Right renal pelvis (tissue), 4 donors: Measurements from ENCODE around the gene GBP5. TPM values are rescaled to one million over a fixed set of nuclear protein-coding genes. Genes with fewer than 3 reads are reported as not detected.
"Not testable (repeated sequence)": the region's sequence is repeated elsewhere in the genome, so short reads cannot be mapped to it uniquely, and the experiment has no call there.

ENCODE experiments used
- DNase-seq, 4 donors: peaks; one replicate each; pipeline ENCODE4 v3.0.0-alpha.2; 2013; ENCODE audit warnings: low read depth in 4 of 4, low spot score in 3 of 4, missing footprints in 1 of 4
- polyA plus RNA-seq, 4 donors: library from polyadenylated mRNA; unstranded; fragments of 120-200 nt; gene quantifications; one replicate each; pipeline ENCODE4 v1.2.1, GENCODE V29; 2013; ENCODE audit not compliant: insufficient read length in 4 of 4

The GBP5 gene
- polyA plus RNA-seq, 4 donors, result 0.18 to 0.61 (median 0.34) TPM

DNA sequence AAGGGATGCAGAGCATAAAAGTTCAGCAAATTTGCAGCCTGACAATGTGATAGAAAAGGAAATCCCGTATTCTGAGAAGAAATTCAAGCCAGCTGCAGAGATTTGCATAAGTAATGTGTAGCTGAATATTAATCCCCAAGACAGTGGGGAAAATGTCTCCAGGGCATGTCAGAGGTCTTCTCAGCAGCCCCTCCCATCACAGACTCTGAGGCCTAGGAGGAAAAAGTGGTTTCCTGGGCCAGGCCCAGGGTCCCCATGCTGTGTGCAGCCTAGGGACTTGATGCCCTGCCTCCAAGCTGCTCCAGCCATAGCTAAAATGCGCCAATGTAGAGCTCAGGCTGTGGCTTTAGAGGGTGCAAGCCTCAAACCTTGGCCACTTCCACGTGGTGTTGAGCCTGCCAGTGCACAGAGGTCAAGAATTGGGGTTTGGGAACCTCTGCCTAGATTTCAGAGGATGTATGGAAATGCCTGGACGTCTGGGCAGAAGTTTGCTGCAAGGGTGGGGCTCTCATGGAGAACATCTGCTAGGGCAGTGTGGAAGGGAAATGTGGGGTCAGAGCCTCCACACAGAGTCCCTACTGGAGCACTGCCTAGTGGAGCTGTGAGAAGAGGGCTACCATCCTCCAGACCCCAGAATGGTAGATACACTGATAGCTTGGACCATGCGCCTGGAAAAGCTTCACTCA lies 11.6 kb upstream of the GBP5 start:
- not testable (repeated sequence) for DNase-seq

DNA sequence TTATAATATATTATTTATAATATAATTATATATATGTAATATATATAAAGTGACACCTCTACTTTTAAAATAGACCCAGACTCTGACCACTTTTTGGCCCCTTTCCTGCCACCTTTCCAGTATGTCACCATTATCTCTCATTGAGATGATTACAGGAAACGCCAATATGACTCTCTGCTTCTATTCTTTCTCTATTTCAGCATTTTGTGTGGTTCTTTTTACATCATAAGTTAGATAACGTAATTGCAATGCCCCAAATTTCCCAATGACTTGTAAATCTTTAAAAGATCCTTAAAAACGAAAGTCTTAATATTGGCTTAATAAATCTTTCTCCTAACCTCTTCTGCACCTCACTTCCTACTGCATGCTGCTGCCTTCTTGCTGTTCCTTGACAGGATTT lies 8.1 kb upstream of the GBP5 start:
- no peak for DNase-seq

DNA sequence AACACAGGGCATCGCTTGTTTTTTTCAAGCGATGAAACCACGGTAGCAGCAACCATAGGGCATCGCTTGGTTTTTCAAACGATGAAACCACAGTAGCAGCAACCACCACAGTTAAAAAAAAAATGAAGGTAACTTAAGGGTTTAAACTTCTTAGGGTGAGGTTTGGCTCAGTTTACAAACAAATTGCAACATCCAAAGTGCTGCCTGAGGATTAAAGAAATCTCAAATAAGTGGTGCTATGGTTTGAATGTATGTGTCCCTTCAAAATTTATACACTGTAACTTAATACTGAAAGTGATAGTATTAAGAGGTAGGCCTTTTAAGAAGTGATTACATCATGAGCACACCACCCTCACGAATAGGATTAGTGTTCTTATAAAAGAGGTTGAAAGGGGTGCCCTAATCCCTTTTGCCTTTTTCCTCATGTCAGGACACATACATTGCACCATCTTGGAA lies 6.4 kb upstream of the GBP5 start:
- DNase-seq, result no peak

DNA sequence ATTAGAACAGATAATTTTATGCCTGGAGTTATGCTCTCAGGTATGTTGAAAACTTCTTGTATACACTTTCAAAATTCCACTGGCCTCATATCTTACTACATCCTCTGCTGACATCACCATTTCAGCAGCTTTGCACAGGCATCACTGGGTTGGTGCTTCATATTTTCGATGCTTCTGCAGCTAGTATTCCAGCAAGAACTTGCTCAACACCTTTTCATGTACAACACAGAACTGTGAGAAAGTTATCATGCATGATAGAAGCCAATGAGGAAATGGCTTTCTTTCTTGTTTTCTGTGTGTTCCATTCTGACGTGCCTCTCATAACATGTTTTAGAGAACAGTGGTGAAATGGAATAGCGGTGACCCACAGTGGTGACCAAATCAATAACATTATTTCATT lies 5.1 kb upstream of the GBP5 start:
- no peak for DNase-seq

DNA sequence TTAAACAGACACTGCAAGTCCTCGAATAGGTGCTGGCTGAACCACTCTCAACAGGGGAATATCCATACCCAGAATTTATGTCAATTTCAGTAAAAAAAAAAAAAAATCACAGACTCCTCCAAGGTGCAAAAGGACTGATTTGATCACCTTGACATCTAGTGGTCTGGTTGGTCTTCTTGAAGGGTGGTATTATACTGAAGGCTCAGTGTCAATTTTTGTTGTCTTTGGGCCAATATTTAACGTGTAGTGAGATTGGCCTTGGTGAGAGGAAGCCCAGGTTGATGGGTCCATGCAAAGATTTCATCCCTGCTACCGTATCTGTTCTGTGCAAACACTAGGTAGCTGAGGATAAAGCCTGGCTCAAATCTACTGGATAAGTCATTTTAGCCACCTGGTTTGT lies 4.0 kb upstream of the GBP5 start:
- DNase-seq, result no peak

DNA sequence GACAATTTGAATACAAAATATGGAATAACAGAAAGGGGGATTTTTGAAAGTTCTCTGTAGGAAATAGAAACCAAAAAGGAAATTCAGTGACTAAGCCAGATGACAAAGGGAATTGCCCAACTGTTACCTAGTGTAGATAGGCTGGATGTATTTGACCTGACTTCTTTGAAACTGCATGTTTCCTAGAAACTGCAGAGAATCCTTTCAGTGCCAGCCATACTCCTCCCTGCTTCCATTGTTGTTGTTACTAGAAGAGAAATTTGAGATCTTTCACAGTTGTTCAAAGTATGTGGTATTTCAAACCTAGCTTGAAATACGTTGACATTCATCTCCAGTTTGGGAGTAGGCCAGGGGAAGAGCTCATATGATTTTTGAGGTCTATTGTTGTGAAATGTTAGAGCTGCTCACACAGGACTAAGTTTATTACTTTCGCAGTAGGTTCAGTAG lies 1.8 kb upstream of the GBP5 start:
- DNase-seq, result no peak

DNA sequence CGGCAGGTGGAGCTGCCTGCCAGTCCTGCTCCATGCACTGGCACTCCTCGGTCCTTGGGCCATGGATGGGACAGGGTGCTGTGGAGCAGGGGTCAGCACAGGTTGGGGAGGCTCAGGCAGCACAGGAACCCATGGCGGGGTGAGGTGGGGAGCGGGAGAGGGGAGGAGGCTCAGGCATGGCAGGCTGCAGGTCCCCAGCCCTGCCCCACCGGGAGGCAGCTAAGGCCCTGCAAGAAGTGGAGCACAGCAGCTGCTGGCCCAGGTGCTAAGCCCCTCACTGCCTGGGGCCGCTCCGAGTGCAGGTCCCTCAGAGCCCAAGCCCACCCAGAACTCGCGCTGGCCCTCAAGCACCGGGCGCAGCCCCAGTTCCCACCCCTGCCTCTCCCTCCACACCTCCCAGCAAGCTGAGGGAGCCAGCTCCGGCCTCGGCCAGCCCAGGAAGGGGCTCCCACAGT lies 691 bp upstream of the GBP5 start:
- DNase-seq, result no peak

DNA sequence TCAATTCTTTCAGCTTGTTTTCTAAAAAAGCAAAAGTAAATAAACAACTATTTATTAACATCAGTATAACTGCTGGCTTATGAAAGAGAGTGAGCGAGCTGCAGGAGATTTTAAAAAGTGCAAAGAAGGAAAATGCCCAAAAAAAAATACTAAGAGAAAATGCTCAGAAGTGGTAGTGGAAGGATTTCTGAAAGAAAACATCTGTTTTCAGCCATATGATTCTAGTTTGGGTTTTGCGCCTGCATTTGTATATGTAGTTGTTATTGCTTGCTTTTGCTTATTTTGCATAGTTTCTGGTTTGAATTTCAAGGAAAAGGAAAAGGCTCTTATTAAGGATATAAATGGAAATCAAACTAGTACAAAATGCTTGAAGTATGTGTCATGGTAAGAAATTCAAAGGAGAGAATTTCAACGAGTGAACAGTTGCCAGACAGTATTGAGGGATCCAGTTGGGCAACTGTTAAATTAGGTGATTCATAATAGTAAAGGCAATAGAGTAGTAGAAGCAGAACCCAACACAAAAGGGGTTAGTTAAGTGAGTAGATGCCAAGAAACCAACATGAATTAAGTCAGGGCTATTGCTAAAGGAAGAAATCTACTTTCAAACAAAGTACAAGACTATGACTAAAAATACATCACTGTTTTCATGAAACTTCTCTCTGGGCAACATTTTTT lies 1.2 kb downstream of the GBP5 start:
- DNase-seq, result no peak

DNA sequence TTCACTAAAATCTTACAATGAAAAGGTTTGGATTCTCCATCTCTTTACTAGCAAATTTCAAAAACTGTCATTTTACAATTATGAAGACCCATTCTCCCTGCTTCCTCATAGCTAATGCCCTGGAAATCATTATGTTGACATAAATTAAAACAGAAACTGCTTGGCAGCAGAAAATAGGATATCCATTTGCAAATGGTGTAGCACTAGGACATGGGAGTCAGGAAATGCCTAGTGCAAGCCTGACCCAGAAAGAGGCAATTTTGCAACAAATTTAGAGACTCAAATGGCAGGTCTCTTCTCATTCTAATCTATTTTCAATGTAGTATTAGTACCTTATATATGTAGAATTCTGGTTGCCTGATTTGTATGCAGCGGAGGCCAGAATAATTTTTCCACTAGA lies 2.2 kb downstream of the GBP5 start:
- DNase-seq, result no peak

DNA sequence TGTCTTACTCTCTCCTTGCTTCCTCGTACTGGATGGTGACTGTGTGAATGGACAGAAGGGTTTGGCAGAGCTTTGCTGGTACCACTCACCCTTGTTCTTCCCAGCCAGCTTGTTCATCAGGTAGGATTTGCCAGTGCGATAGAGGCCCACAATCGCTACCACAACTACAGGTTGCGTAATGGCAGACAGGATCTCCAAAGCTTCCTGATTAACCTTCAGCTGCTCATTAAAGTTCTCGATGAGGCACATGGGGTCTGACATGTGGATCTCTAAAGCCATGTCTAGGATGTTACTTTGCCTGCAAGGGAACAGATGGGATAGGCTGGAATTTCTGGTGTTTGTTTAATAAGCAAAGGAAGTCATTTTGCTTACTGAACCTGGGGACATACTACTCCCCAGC lies 3.4 kb downstream of the GBP5 start:
- DNase-seq, result no peak

DNA sequence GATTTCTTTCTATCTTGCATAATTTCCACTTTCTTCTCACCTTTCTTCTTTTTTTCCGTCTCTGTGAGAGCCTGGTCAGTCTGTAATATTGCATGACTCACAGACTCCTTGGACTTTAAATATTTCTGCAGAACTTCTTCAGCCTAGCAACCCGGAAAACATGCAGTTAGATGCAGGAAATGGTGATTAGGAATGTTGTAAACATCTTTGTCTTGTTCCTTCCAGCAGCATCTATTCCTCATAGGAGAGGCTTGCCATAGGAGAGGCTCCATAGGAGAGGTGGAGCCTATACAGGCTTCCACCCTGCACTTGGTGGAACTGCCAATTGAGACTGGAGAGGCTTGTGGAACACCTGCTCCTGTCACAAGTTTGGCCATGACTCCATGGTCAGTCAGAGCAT lies 10.0 kb downstream of the GBP5 start:
- no peak for DNase-seq

DNA sequence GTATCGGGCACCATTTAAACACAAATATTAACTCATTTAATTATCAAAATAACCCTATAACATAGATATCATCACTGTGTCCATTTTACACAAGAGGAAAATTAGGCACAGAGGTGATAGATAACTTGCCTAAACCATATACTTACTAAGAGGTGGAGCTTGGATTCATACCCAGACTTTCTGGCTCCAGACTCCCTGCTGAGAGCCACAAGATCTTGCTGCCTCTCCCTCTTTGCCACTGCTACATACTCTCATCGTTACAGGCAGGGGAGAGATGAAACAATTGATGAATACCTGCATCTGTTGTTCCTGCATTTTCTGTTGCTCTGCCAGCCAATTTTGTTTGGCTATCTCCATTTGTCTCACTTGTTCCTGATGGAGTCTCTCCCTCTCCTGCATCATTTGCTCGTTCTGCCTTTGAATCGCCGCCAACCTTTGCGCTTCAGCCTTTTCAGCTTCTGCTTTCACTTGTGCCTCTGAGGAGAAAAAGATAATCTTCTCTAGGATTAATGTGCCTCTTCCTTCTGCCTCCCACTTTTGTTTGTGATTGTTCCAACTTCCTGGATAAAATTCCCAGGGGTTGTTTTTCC lies 10.6 kb downstream of the GBP5 start:
- DNase-seq, result no peak

DNA sequence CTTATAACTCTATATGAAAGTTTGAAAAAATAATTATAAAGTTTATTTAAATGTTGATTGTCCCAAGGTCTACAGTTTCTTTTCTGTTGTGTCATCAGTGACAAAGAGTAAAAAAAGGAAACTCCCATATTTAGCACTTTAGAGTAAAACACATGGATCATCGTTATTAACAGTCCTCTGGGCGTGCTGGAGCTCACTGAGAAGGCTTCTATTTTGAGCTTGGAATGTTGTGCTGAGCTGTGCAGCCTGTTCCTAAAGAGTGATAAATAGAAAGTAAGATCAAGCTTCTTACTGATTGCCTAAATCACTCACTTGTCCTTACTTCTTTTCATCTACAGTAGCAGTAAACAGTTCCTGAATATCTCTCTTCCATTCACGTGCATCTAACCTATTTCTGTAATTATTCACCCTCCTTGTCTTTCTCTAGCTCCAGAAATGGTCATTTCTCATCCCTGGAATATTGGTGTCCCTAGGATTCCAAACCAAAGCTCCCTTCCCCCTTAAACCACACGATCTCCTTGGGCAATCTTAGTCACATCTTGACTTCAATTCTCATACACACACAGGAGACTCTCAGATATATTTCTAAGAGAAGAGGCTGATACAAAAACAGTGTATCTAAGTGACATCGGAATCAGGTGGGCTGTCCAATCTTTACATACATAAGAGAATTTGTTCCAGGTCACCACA lies 11.9 kb downstream of the GBP5 start:
- DNase-seq, result no peak

DNA sequence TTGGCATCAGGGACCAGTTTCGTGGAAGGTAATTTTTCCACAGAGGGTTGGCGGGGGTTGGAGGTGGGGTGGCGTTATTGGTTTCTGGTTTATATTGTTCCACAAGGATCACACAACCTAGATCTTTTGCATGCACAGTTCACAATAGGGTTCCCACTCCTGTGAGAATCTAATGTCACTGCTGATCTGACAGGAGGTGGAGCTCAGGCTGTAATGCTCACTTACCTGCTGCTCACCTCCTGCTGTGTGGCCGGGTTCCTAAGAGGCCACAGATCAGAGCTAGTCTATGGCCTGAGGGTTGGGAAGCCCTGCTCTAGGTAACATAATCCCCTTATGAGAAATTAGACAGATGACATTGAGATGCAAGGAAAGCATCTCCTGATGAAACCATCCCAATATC lies 12.6 kb downstream of the GBP5 start:
- DNase-seq, result no peak

DNA sequence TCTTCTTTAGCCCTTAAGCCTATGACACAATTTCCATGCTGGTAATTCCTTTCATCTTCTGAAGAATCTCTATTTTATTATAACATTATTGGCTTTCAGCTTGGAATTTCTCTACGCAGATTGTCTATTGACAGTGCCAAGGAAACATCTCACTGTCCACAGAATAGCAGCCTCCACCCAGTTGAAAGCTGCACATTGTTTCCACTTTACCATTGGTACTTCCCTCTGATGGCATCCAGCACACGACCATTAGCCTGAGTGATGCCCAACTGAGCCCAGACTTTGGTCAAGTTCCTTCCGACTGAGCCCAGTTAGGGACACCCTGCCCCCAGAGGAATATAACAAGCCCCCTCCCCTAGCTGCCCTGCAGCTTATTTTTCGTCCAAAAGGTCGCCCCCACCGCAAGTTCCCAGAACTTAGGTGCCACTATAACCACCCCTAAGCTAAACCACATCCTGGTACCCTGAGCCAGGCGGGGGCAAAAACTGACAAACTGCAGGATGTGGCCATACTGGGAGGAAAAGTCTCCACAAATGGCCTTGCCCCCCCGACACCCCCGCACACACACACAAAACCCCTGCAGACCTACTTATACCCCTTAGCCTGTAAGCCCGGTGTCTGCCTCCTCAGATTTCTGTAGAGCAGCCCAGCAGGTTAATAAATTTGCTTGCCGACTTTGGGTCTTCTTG lies 13.2 kb downstream of the GBP5 start:
- DNase-seq, result no peak

DNA sequence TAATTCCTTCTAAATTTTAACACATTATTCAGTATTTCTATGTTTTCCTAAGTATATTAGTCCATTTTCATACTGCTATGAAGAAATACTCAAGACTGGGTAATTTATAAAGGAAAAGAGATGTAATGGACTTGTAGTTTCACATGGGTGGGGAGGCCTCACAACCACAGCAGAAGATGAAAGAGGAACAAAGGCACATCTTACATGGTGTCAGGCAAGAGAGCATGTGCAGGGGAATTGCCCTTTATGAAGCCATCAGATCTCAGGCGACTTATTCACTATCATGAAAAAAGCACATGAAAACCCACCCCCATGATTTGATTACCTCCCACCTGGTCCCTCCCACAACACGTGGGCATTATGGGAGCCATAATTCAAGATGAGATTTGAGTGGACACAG lies 15.6 kb downstream of the GBP5 start:
- no peak for DNase-seq

DNA sequence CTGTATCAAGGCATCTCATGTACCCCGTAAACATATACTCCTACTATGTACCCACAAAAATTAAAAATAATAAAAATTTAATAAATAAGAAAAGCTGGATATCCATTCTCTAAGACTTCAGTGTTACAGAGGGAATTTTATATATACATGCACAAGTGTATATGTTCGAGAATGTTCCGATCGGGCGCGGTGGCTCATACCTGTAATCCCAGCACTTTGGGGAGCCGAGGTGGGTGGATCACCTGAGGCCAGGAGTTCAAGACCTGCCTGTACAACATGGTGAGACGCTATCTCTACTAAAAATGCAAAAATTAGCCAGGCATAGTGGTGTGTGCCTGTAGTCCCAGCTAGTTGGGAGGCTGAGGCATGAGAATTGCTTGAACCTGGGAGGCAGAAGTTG lies 17.1 kb downstream of the GBP5 start:
- DNase-seq, result not testable (repeated sequence)

DNA sequence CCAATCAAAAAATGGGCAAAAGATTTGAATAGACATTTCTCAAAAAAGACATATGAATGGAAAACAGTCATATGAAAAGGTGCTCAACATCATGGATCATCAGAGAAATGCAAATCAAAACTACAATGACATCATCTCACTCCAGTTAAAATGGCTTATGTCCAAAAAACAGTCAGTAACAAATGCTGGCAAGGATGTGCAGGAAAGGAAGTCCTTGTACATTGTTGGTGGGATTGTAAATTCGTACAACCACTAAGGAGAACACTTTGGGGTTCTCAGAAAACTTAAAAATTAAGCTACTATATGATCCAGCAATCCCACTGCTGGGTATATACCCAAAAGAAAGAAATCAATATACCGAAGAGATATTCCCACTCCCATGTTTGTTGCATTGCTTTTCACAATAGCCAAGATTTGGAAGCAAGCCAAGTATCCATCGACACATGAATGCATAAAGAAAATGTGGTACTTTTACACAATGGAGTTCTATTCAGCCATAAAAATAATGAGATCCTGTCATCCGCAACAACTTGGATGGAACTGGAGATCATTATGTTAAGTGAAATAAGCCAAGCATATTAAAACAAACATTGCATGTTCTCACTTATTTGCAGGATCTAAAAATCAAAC lies 17.9 kb downstream of the GBP5 start:
- DNase-seq, result no peak

DNA sequence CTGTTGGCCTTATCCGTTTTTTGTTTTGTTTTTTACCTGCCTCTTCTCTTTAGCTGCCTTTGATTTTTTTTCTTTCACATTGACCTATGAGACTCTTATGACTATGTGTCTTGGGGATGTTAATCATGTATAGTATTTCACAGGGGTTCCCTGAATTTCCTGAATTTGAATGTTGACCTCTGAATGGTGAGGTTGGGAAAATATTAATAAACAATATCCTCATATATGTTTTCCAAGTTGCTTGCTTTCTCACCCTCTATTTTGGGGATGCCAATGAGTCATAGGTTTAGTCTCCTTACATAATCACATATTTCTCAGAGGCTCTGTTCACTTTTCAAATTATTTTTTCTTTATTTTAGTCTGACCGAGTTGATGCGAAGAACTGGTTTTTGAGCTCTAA lies 29.6 kb downstream of the GBP5 start:
- DNase-seq, result no peak
